GM23338 (cell line): Measurements from ENCODE around the gene THBS2. TPM values are rescaled to one million over a fixed set of nuclear protein-coding genes. Genes with fewer than 3 reads are reported as not detected.
"Not testable (repeated sequence)": the region's sequence is repeated elsewhere in the genome, so short reads cannot be mapped to it uniquely, and the experiment has no call there.

Source experiments
- ATAC-seq: fragments of 200-7000 bp; cut with Tn5 transposase; 3 replicates; pipeline ENCODE4 v1.9.1; 2020
- DNase-seq: peaks from one replicate; pipeline ENCODE4 v3.0.0-alpha.2; 2015; ENCODE audit warnings: low spot score
- H2AFZ ChIP-seq: fragments of 200-600 bp; sonication (generic); 2 replicates; pipeline ENCODE4 v1.8.0; 2016; ENCODE audit warnings: antibody characterized with exemption, mild to moderate bottlenecking, moderate library complexity
- H3F3A ChIP-seq: fragments of 200-600 bp; sonication (generic); replicated peaks from 2 replicates; pipeline ENCODE4 v1.8.0; 2017; ENCODE audit warnings: antibody characterized with exemption, mixed run types, low read depth
- H3K27ac ChIP-seq: fragments of 200-600 bp; sonication (generic); 2 replicates; pipeline ENCODE4 v1.6.1; 2016; ENCODE audit warnings: low read depth
- H3K27me3 ChIP-seq: fragments of 200-600 bp; sonication (generic); 2 replicates; pipeline ENCODE4 v1.8.0; 2016; ENCODE audit warnings: mild to moderate bottlenecking, mixed run types, moderate library complexity; ENCODE audit not compliant: insufficient read depth
- H3K36me3 ChIP-seq: fragments of 200-600 bp; sonication (generic); 2 replicates; pipeline ENCODE4 v1.8.0; 2016; ENCODE audit warnings: mild to moderate bottlenecking; ENCODE audit not compliant: insufficient read depth
- H3K4me1 ChIP-seq: fragments of 200-600 bp; sonication (generic); 2 replicates; pipeline ENCODE4 v1.8.0; 2016; ENCODE audit warnings: mild to moderate bottlenecking, moderate library complexity; ENCODE audit not compliant: insufficient read depth
- H3K4me2 ChIP-seq: fragments of 200-600 bp; sonication (generic); 2 replicates; pipeline ENCODE4 v1.7.1; 2017; ENCODE audit warnings: mixed run types
- H3K4me3 ChIP-seq: fragments of 200-600 bp; sonication (generic); 2 replicates; pipeline ENCODE4 v1.6.1; 2016; ENCODE audit warnings: mixed run types
- H3K79me2 ChIP-seq: fragments of 200-600 bp; sonication (generic); replicated peaks from 2 replicates; pipeline ENCODE4 v1.8.0; 2017; ENCODE audit warnings: mild to moderate bottlenecking; ENCODE audit not compliant: insufficient read depth
- H3K9me2 ChIP-seq: fragments of 200-600 bp; sonication (generic); 2 replicates; pipeline ENCODE4 v1.8.0; 2017; ENCODE audit not compliant: insufficient read depth
- H4K20me1 ChIP-seq: fragments of 200-600 bp; sonication (generic); replicated peaks from 2 replicates; pipeline ENCODE4 v1.8.0; 2017; ENCODE audit warnings: mild to moderate bottlenecking; ENCODE audit not compliant: insufficient read depth
- H3K27ac Mint-ChIP-seq: 2 replicates; pipeline ENCODE4 v1.8.0; 2020; ENCODE audit warnings: inconsistent platforms, mild to moderate bottlenecking, moderate library complexity, mixed read lengths
- H3K27me3 Mint-ChIP-seq: 3 replicates; pipeline ENCODE4 v1.8.0; 2022; ENCODE audit warnings: low read depth, mild to moderate bottlenecking, moderate library complexity, mixed read lengths, inconsistent platforms; ENCODE audit not compliant: insufficient read depth, poor library complexity
- H3K36me3 Mint-ChIP-seq: 3 replicates; pipeline ENCODE4 v1.8.0; 2021; ENCODE audit warnings: low read depth, mild to moderate bottlenecking, inconsistent platforms, moderate library complexity, mixed read lengths
- H3K4me1 Mint-ChIP-seq: 3 replicates; pipeline ENCODE4 v1.8.0; 2020; ENCODE audit warnings: mild to moderate bottlenecking, inconsistent platforms, mixed read lengths
- H3K4me3 Mint-ChIP-seq: 3 replicates; pipeline ENCODE4 v1.8.0; 2021; ENCODE audit warnings: moderate library complexity, mild to moderate bottlenecking, inconsistent platforms, mixed read lengths
- H3K9me3 Mint-ChIP-seq: 3 replicates; pipeline ENCODE4 v1.8.0; 2020; ENCODE audit warnings: moderate library complexity, mild to moderate bottlenecking, inconsistent platforms, mixed read lengths
- CREB1 ChIP-seq: fragments of 250-450 bp; sonication (Bioruptor Pico); IDR thresholded peaks from 2 replicates; pipeline ENCODE4 v1.5.0; 2020; ENCODE audit warnings: low read depth, mild to moderate bottlenecking, moderate library complexity
- CTCF ChIP-seq, 2 experiments: fragments of 200-600 bp in 1 of 2; sonication (generic) in 1 of 2; conservative IDR thresholded peaks; 2 replicates each; pipeline versions ENCODE4 v1.5.1 to v1.6.1; 2016 to 2017; ENCODE audit warnings: antibody characterized with exemption in 2 of 2, low read depth in 2 of 2, mild to moderate bottlenecking in 2 of 2, moderate library complexity in 1 of 2
- ETS1 ChIP-seq: IDR thresholded peaks from 2 replicates; pipeline ENCODE4 v1.6.1; 2016; ENCODE audit warnings: antibody characterized with exemption
- EZH2 ChIP-seq: fragments of 200-600 bp; sonication (generic); IDR thresholded peaks from one replicate; pipeline ENCODE4 v1.8.0; 2017; ENCODE audit warnings: antibody characterized with exemption, mild to moderate bottlenecking, low read depth; ENCODE audit not compliant: unreplicated experiment
- EZH2phosphoT487 ChIP-seq: fragments of 200-600 bp; sonication (generic); IDR thresholded peaks from one replicate; pipeline ENCODE4 v1.8.1; 2018; ENCODE audit warnings: antibody characterized with exemption; ENCODE audit not compliant: unreplicated experiment
- JUNB ChIP-seq: IDR thresholded peaks from one replicate; pipeline ENCODE4 v1.6.1; 2016; ENCODE audit warnings: antibody characterized with exemption; ENCODE audit not compliant: unreplicated experiment
- NANOG ChIP-seq: IDR thresholded peaks from 2 replicates; pipeline ENCODE4 v1.6.1; 2016; ENCODE audit warnings: antibody characterized with exemption, borderline replicate concordance
- POLR2AphosphoS5 ChIP-seq: IDR thresholded peaks from 2 replicates; pipeline ENCODE4 v1.6.1; 2016; ENCODE audit warnings: antibody characterized with exemption, low read depth
- REST ChIP-seq: IDR thresholded peaks from one replicate; pipeline ENCODE4 v1.6.1; 2018; ENCODE audit warnings: antibody characterized with exemption; ENCODE audit not compliant: unreplicated experiment
- STAT1 ChIP-seq: IDR thresholded peaks from one replicate; pipeline ENCODE4 v1.6.1; 2016; ENCODE audit warnings: antibody characterized with exemption; ENCODE audit not compliant: unreplicated experiment
- ZNF331 ChIP-seq: fragments of 250-450 bp; sonication (Bioruptor Pico); IDR thresholded peaks from 2 replicates; pipeline ENCODE4 v1.5.0; 2020; ENCODE audit warnings: low read depth, mild to moderate bottlenecking, moderate library complexity
- polyA plus RNA-seq: library from polyadenylated mRNA; unstranded; fragments of >200 nt; fragmentation: Nextera tagmentation; extraction: Ambion mirVana; gene quantifications from 2 replicates; pipeline ENCODE4 v1.2.1, GENCODE V29; 2016
- total RNA-seq: library from RNA; depleted of rRNA; stranded (reverse); fragments of >200 nt; shearing (Covaris generic); gene quantifications from 2 replicates; pipeline ENCODE4 v1.2.3, GENCODE V29; 2014

THBS2 gene
- total and polyA plus RNA-seq, 2 experiments from 2014 or later = 7.9 to 44.7 TPM

GRCh38 chr6:169214789-169215188, 38.9 kb downstream of the THBS2 start:
- H3K4me1 Mint-ChIP-seq = peaks cover 12% of the 10 kb centered on the region; the same call in 2 of the 3 replicates
- not testable (repeated sequence) for H3K4me2 ChIP-seq, H3K27me3 Mint-ChIP-seq, H3K4me3 ChIP-seq, H3K79me2 ChIP-seq, H4K20me1 ChIP-seq, ATAC-seq, H3K9me2 ChIP-seq, H3K4me3 Mint-ChIP-seq, H3K9me3 Mint-ChIP-seq, H3K36me3 ChIP-seq, H3K27me3 ChIP-seq, H3K27ac Mint-ChIP-seq, H3K27ac ChIP-seq, H2AFZ ChIP-seq, H3F3A ChIP-seq, DNase-seq, H3K4me1 ChIP-seq
- H3K36me3 Mint-ChIP-seq = peaks cover 27% of the 10 kb centered on the region

GRCh38 chr6:169213814-169214520, 39.7 kb downstream of the THBS2 start:
- Mint-ChIP-seq H3K27ac (no peak overlapping the region), H3K9me3 (no peaks in the 10 kb centered on the region), H3K4me3 (no peak overlapping the region), H3K27me3 (peaks cover 8% of the 10 kb centered on the region), H3K4me1 (peaks cover 12% of the 10 kb centered on the region; the same call in 2 of the 3 replicates), H3K36me3 (peaks cover 19% of the 10 kb centered on the region)
- Histone ChIP-seq H3K4me2 (no peak overlapping the region), H2AFZ (peak overlapping the region; percentile 86; the same call in 1 of the 2 replicates), H3K9me2 (no peaks in the 10 kb centered on the region), H3K79me2 (no peaks in the 10 kb centered on the region), H3K36me3 (no peaks in the 10 kb centered on the region), H3F3A (no peaks in the 10 kb centered on the region), H3K27ac (no peak overlapping the region), H3K4me3 (no peak overlapping the region), H4K20me1 (no peaks in the 10 kb centered on the region), H3K27me3 (no peaks in the 10 kb centered on the region), H3K4me1 (no peaks in the 10 kb centered on the region)
- DNase-seq (no peak), ATAC-seq (no peak)
- TF ChIP-seq EZH2phosphoT487 = no peak
- TF ChIP-seq CTCF (conservative IDR thresholded peaks at IDR 0.05; ENCODE audit: low read depth in 2 of 2) = no peak
- no peak for TF ChIP-seq JUNB
- no peak for TF ChIP-seq ETS1
- no peak for TF ChIP-seq POLR2AphosphoS5
- TF ChIP-seq EZH2 = no peak
- TF ChIP-seq ZNF331 = no peak
- TF ChIP-seq CREB1 (CRISPR knock-in tag) = no peak
- no peak for TF ChIP-seq STAT1
- no peak for TF ChIP-seq NANOG
- no peak for TF ChIP-seq REST
